ENCODE results near the gene TMTC1.

GRCh38 chr12:29627221-29627620 lies 156.5 kb downstream of the TMTC1 start:
- TF ChIP-seq EP300 (IDR thresholded peaks at IDR 0.05; ENCODE audit: borderline replicate concordance), result no peak
- no peak for TF ChIP-seq MAX (IDR thresholded peaks at IDR 0.05)
- no peak for TF ChIP-seq TAF1 (IDR thresholded peaks at IDR 0.05; ENCODE audit: low read depth)
- TF ChIP-seq CREB1 (IDR thresholded peaks at IDR 0.05; ENCODE audit: low read depth), result no peak
- no peak for TF ChIP-seq YY1 (IDR thresholded peaks at IDR 0.05; ENCODE audit: low read depth)
- no peak for TF ChIP-seq TEAD4 (IDR thresholded peaks at IDR 0.05)
- TF ChIP-seq ZBTB7A (IDR thresholded peaks at IDR 0.05; ENCODE audit: low read depth), result no peak
- no peak for TF ChIP-seq NFIC (IDR thresholded peaks at IDR 0.05)
- TF ChIP-seq CEBPB (IDR thresholded peaks at IDR 0.05), result no peak
- TF ChIP-seq RAD21 (IDR thresholded peaks at IDR 0.05; ENCODE audit: low read depth), result no peak
- no peak for TF ChIP-seq USF1 (IDR thresholded peaks at IDR 0.05)
- TF ChIP-seq REST (IDR thresholded peaks at IDR 0.05; ENCODE audit: low read depth), result no peak
- TF ChIP-seq TCF12 (IDR thresholded peaks at IDR 0.05; ENCODE audit: low read depth), result no peak
- TF ChIP-seq EGR1 (IDR thresholded peaks at IDR 0.05), result no peak
